SU-DHL-6 (cell line): Measurements from ENCODE around the gene LMO7.
"Not testable (repeated sequence)": the region's sequence is repeated elsewhere in the genome, so short reads cannot be mapped to it uniquely, and the experiment has no call there.

Experiments
- H2AFZ ChIP-seq: fragments of 200-600 bp; sonication (generic); 2 replicates; pipeline ENCODE4 v1.6.1; 2014; ENCODE audit warnings: low read depth, mild to moderate bottlenecking, moderate library complexity, mixed read lengths, antibody characterized with exemption, low read length; ENCODE audit not compliant: severe bottlenecking
- H3F3A ChIP-seq: fragments of 200-600 bp; shearing (Covaris generic); 2 replicates; pipeline ENCODE4 v1.6.0; 2016; ENCODE audit warnings: antibody characterized with exemption, mild to moderate bottlenecking; ENCODE audit not compliant: insufficient read depth
- H3K27ac ChIP-seq: fragments of 200-600 bp; sonication (generic); 2 replicates; pipeline ENCODE4 v1.5.1; 2016; ENCODE audit warnings: low read depth, mild to moderate bottlenecking, low read length, moderate library complexity, mixed read lengths
- H3K27me3 ChIP-seq: fragments of 200-600 bp; sonication (generic), shearing (Covaris generic); 2 replicates; pipeline ENCODE4 v1.6.0; 2014; ENCODE audit warnings: mild to moderate bottlenecking, low read length
- H3K36me3 ChIP-seq: fragments of 200-600 bp; sonication (generic); 2 replicates; pipeline ENCODE4 v1.6.1; 2014; ENCODE audit warnings: mild to moderate bottlenecking, low read length, mixed read lengths
- H3K4me2 ChIP-seq: fragments of 300-600, 200-600 bp; shearing (Covaris generic), sonication (generic); 2 replicates; pipeline ENCODE4 v1.6.0; 2014; ENCODE audit warnings: low read length, low read depth, mild to moderate bottlenecking; ENCODE audit not compliant: poor library complexity, severe bottlenecking
- H3K4me3 ChIP-seq: fragments of 200-600 bp; sonication (generic); 2 replicates; pipeline ENCODE4 v1.5.1; 2014; ENCODE audit warnings: antibody characterized with exemption, low read length, mild to moderate bottlenecking, mixed read lengths; ENCODE audit not compliant: insufficient read depth, poor library complexity, severe bottlenecking
- H3K79me2 ChIP-seq: fragments of 200-600 bp; sonication (generic); 2 replicates; pipeline ENCODE4 v1.6.1; 2014; ENCODE audit warnings: mild to moderate bottlenecking, low read length, moderate library complexity; ENCODE audit not compliant: insufficient read depth
- H3K9ac ChIP-seq: fragments of 200-600 bp; sonication (generic); 2 replicates; pipeline ENCODE4 v1.7.0; 2014; ENCODE audit warnings: mild to moderate bottlenecking, low read length
- H3K9me2 ChIP-seq: fragments of 200-600 bp; sonication (generic); replicated peaks from 2 replicates; pipeline ENCODE4 v1.6.1; 2014; ENCODE audit warnings: low read length; ENCODE audit not compliant: insufficient read depth
- H3K9me3 ChIP-seq: fragments of 200-600 bp; sonication (generic); 2 replicates; pipeline ENCODE4 v1.6.1; 2014; ENCODE audit warnings: low read length, mixed read lengths; ENCODE audit not compliant: insufficient read depth
- H4K20me1 ChIP-seq: fragments of 200-600 bp; sonication (generic); 2 replicates; pipeline ENCODE4 v1.6.1; 2014; ENCODE audit warnings: low read depth, mild to moderate bottlenecking, antibody characterized with exemption, low read length, moderate library complexity, mixed read lengths
- CTCF ChIP-seq: fragments of 200-600 bp; sonication (generic); IDR thresholded peaks from one replicate; pipeline ENCODE4 v1.5.1; 2017; ENCODE audit warnings: antibody characterized with exemption, mild to moderate bottlenecking, low read length, moderate library complexity; ENCODE audit not compliant: insufficient read depth, poor library complexity, severe bottlenecking
- EZH2phosphoT487 ChIP-seq: fragments of 200-600 bp; sonication (generic), shearing (Covaris generic); conservative IDR thresholded peaks from 2 replicates; pipeline ENCODE4 v1.6.1; 2018; ENCODE audit warnings: mild to moderate bottlenecking, antibody characterized with exemption, low read length, moderate library complexity, mixed read lengths

Gene LMO7

GRCh38 chr13:75779393-75779792 is 143.3 kb downstream of the LMO7 start:
- Histone ChIP-seq H3K79me2 (peaks cover 63% of the 10 kb centered on the region), H4K20me1 (peaks cover 4% of the 10 kb centered on the region; the same call in 1 of the 2 replicates), H3K9me3 (no peaks in the 10 kb centered on the region), H3K36me3 (0 out of 2 replicates have a peak, but pooled peaks cover 2% of the 10 kb centered on the region), H3K9ac (no peak overlapping the region), H3K9me2 (no peaks in the 10 kb centered on the region), H3K27me3 (no peaks in the 10 kb centered on the region), H2AFZ (no peak overlapping the region), H3K27ac (no peak overlapping the region), H3K4me2 (no peak overlapping the region), H3F3A (peaks cover 4% of the 10 kb centered on the region; the same call in 1 of the 2 replicates), H3K4me3 (no peak overlapping the region)
- TF ChIP-seq EZH2phosphoT487 (no peak), CTCF (no peak)

GRCh38 chr13:75780103-75780502 is 144.0 kb downstream of the LMO7 start:
- H4K20me1 ChIP-seq, H3K9me2 ChIP-seq, H3K27ac ChIP-seq, H3K9me3 ChIP-seq, H3F3A ChIP-seq, H3K36me3 ChIP-seq, H2AFZ ChIP-seq, H3K4me3 ChIP-seq, H3K9ac ChIP-seq, H3K27me3 ChIP-seq, H3K4me2 ChIP-seq: not testable (repeated sequence)
- H3K79me2 ChIP-seq, result peaks cover 63% of the 10 kb centered on the region

GRCh38 chr13:75782985-75783384 is 146.9 kb downstream of the LMO7 start:
- H3K9ac ChIP-seq, result no peak overlapping the region
- H3K4me3 ChIP-seq, result no peak overlapping the region
- no peak overlapping the region for H2AFZ ChIP-seq
- no peak overlapping the region for H3K4me2 ChIP-seq
- TF ChIP-seq CTCF, result no peak
- TF ChIP-seq EZH2phosphoT487, result no peak
- H4K20me1 ChIP-seq, result peaks cover 7% of the 10 kb centered on the region; the same call in 1 of the 2 replicates
- H3K79me2 ChIP-seq, result peaks cover 79% of the 10 kb centered on the region
- no peak overlapping the region for H3K27ac ChIP-seq
- H3K9me3 ChIP-seq, result no peaks in the 10 kb centered on the region
- no peaks in the 10 kb centered on the region for H3K27me3 ChIP-seq
- H3K9me2 ChIP-seq, result no peaks in the 10 kb centered on the region
- H3K36me3 ChIP-seq, result 0 out of 2 replicates have a peak, but pooled peaks cover 2% of the 10 kb centered on the region
- H3F3A ChIP-seq, result no peaks in the 10 kb centered on the region

GRCh38 chr13:75784003-75784402 is 147.9 kb downstream of the LMO7 start:
- Histone ChIP-seq H3K27me3 (no peaks in the 10 kb centered on the region), H3K4me3 (no peak overlapping the region), H3K36me3 (0 out of 2 replicates have a peak, but pooled peaks cover 2% of the 10 kb centered on the region), H3K79me2 (peaks cover 82% of the 10 kb centered on the region), H3K27ac (no peak overlapping the region), H2AFZ (no peak overlapping the region), H3K9me3 (no peaks in the 10 kb centered on the region), H3K9ac (no peak overlapping the region), H4K20me1 (peaks cover 7% of the 10 kb centered on the region; the same call in 1 of the 2 replicates), H3K9me2 (no peaks in the 10 kb centered on the region), H3F3A (no peaks in the 10 kb centered on the region), H3K4me2 (no peak overlapping the region)
- TF ChIP-seq EZH2phosphoT487 (no peak), CTCF (no peak)
